Measurements from ENCODE around the gene MASP1. TPM values are rescaled to one million over a fixed set of nuclear protein-coding genes. Genes with fewer than 3 reads are reported as not detected.

MASP1 gene
- total RNA-seq, 1 donor from 2014 or later, result not detected

DNA sequence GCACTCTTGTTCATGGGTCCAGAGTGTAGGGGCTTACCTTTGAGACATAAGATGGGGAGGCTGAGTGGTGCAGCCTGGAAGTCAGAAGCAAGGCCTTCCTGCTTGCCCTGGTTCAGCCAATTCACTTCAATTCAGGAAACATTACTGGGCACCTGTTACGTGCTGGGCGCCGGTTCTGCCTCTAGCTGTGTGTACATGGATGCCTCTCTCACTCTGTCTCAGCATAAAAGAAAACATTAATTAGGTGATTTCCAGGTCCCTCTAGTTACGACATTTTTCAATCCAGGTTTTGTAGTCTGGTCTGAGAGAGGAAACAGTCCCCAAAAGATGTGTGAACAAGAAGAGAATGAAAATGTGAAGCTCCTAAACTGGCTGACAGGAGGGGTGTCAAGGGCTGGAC is 93.0 kb downstream of the MASP1 start:
- DNase-seq (ENCODE audit: low read depth), result no peak
- TF ChIP-seq, protein P1, sequence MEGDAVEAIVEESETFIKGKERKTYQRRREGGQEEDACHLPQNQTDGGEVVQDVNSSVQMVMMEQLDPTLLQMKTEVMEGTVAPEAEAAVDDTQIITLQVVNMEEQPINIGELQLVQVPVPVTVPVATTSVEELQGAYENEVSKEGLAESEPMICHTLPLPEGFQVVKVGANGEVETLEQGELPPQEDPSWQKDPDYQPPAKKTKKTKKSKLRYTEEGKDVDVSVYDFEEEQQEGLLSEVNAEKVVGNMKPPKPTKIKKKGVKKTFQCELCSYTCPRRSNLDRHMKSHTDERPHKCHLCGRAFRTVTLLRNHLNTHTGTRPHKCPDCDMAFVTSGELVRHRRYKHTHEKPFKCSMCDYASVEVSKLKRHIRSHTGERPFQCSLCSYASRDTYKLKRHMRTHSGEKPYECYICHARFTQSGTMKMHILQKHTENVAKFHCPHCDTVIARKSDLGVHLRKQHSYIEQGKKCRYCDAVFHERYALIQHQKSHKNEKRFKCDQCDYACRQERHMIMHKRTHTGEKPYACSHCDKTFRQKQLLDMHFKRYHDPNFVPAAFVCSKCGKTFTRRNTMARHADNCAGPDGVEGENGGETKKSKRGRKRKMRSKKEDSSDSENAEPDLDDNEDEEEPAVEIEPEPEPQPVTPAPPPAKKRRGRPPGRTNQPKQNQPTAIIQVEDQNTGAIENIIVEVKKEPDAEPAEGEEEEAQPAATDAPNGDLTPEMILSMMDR (conservative IDR thresholded peaks at IDR 0.05; ENCODE audit: low read depth, low read length), result no peak
- no peak overlapping the region for H3K4me3 ChIP-seq (ENCODE audit: low read depth, low read length)

DNA sequence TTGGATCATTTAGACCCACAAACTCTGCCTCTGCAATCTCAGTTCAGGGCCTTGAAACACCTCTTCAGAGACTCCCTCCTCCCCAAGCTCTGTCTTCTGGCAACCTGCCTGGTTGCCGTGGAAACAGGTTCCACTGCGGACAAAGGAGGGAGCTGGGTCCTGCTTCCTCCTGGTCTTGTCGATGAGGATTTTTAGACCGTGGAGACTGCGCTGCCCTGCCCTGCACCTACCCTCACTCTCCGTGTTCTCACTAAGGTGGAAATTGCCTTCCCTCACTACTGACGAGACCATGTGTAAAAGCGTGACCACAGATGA is 94.2 kb downstream of the MASP1 start, which contains the start of gene RTP1:
TSS of gene RTP1 (plus strand) at position 152 of the 315 bp plus-strand sequence. CDS start at position 182, 30 bp downstream.
- no peak within 1 kb of the TSS for H3K4me3 ChIP-seq (ENCODE audit: low read depth, low read length)
- no peak for DNase-seq (ENCODE audit: low read depth)
- TF ChIP-seq, protein P1 (conservative IDR thresholded peaks at IDR 0.05; ENCODE audit: low read depth, low read length), result no peak

DNA sequence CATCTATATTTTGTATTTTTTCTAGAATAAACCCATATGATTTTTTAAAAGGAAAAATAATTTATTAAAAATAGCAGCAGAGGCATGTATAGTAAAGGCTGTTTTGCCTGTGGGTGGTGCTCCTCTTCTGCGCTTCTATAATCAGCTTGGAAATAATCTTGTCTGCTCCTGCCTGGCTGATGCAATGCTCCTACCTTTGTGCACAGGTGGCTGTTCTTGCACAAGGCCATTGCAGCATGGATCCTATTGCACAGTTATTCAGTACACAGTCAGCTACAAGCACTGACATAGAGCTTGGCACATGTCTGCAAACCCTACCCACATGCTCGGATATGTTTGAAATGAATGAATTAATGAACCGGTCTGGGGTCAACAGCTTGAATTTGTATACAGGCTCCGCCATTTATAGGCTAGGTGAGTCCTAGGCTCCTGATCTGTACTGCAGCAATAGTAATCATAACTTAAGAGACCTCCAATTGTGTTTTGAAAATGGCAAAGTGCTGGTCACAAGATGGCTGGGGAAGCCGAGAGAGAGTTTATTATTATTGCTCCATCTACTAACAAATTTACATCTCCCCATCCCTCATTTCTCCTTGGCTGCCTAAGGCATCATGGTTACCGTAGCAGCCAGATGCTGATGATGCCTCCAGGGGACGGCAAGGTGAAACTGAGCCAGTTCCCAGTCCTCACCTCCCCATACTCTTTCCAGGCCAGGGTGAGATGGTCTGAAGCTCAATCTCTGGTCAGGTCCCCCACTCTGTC is 94.8 kb downstream of the MASP1 start:
- no peak for DNase-seq (ENCODE audit: low read depth)
- no peak overlapping the region for H3K4me3 ChIP-seq (ENCODE audit: low read depth, low read length)
- TF ChIP-seq, protein P1 (conservative IDR thresholded peaks at IDR 0.05; ENCODE audit: low read depth, low read length), result no peak

DNA sequence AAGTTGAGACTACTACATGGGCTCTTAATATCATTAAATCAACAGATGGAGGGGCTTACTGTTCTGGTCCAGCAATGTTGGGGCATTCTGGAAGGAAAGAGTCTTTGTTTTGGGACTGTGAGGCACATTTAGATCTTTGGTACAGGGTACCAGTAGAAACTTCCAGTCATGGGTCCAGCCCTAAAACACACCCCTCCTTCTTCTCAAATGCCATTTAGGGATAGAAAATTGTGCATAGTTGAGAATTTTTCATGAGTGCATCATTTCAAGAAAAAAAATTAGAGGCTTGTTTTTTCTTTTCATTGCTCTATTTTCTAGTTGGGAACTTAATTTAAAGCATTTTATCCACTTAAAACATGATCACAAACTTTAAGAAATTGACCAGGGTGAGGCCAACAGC is 98.4 kb downstream of the MASP1 start:
- DNase-seq (ENCODE audit: low read depth), result no peak
- H3K4me3 ChIP-seq (ENCODE audit: low read depth, low read length), result no peak overlapping the region
- TF ChIP-seq, protein P1 (conservative IDR thresholded peaks at IDR 0.05; ENCODE audit: low read depth, low read length), result no peak

DNA sequence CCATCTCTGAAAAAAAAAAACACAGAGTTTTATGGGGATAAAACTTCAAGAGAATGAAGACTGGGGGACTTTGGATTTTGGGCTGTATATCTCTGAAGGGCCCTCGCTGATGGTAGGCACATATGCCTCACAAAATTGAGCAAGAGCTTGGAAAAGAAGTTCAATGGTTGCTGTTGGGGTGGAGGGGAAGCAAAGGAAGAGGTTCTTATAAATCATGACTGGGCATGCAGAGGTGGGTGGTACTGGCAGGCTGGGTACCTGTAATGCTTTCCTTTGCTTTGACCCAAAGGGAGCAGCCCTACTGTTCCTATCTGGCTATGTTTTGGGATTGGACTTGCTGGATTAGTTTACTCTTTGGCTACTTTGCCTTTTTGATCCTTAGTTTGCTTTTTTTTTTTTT is 100.3 kb downstream of the MASP1 start:
- TF ChIP-seq, protein P1 (conservative IDR thresholded peaks at IDR 0.05; ENCODE audit: low read depth, low read length), result no peak

DNA sequence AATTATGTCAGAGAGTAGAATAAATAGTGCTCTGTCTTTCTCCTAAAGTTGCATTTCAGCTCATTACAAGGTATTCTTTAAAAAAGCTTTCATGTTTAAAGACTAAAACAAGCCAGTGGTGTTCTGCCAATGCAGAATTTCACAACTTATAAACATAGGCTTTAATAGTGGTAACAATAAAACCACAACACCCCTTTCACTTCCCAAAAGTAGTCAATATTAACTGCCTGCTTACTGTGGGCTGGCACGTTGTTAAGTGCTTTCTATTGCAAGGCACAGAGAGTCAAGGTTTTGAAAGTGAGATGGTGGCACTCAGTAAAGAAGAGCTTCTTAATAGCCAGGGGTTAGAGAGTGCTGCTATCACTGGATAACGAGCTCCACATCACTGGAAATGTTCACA is 102.6 kb downstream of the MASP1 start:
- TF ChIP-seq, protein P1 (conservative IDR thresholded peaks at IDR 0.05; ENCODE audit: low read depth, low read length), result no peak
- H3K4me3 ChIP-seq (ENCODE audit: low read depth, low read length), result no peak overlapping the region
- DNase-seq (ENCODE audit: low read depth), result no peak

More for the DNA sequence above, 100.3 kb downstream of the MASP1 start:
- H3K4me3 ChIP-seq (ENCODE audit: low read depth, low read length), result no peak overlapping the region
- no peak for DNase-seq (ENCODE audit: low read depth)

Data from epithelial cell of proximal tubule (primary cell).